GM19452 (cell line): ENCODE measurements around the gene ARHGEF39.

Source experiments
- ATAC-seq: cut with Tn5 transposase; IDR thresholded peaks from one replicate; pipeline ENCODE4 v1.9.1; 2021; ENCODE audit not compliant: unreplicated experiment

Gene ARHGEF39

GRCh38 chr9:35691757-35692301 lies 26.8 kb upstream of the ARHGEF39 start:
- no peak for ATAC-seq

GRCh38 chr9:35691334-35691650 lies 26.3 kb upstream of the ARHGEF39 start:
- no peak for ATAC-seq

GRCh38 chr9:35690614-35691333 lies 25.8 kb upstream of the ARHGEF39 start:
- ATAC-seq: no peak

GRCh38 chr9:35690294-35690613 lies 25.3 kb upstream of the ARHGEF39 start:
- no peak for ATAC-seq

- no peak for ATAC-seq
These were observed 24.7 kb upstream of the ARHGEF39 start, which contains the start of gene TPM2 for GRCh38 chr9:35689542-35690293. TPM2 (minus strand) TSS chr9:35689925; CDS start chr9:35689817, 108 bp downstream.

GRCh38 chr9:35688558-35689541 lies 23.9 kb upstream of the ARHGEF39 start:
- no peak for ATAC-seq

GRCh38 chr9:35687972-35688557 lies 23.1 kb upstream of the ARHGEF39 start:
- ATAC-seq: no peak

- ATAC-seq: no peak
These were observed 22.3 kb upstream of the ARHGEF39 start for GRCh38 chr9:35687306-35687705.

GRCh38 chr9:35686222-35687203 lies 21.5 kb upstream of the ARHGEF39 start:
- ATAC-seq: no peak

GRCh38 chr9:35685506-35685905 lies 20.5 kb upstream of the ARHGEF39 start:
- no peak for ATAC-seq

- ATAC-seq: no peak
These were observed 19.9 kb upstream of the ARHGEF39 start for GRCh38 chr9:35684921-35685320.

- ATAC-seq: no peak
These were observed 18.3 kb upstream of the ARHGEF39 start for GRCh38 chr9:35683323-35683722.

- no peak for ATAC-seq
These were observed 17.7 kb upstream of the ARHGEF39 start for GRCh38 chr9:35682520-35683315.

GRCh38 chr9:35682051-35682450 lies 17.1 kb upstream of the ARHGEF39 start:
- no peak for ATAC-seq

- ATAC-seq: no peak
These were observed 16.5 kb upstream of the ARHGEF39 start for GRCh38 chr9:35681341-35682002.

GRCh38 chr9:35680331-35681105 lies 15.5 kb upstream of the ARHGEF39 start:
- ATAC-seq: no peak

GRCh38 chr9:35679766-35680330 lies 14.9 kb upstream of the ARHGEF39 start:
- no peak for ATAC-seq
